ENCODE results near the gene SIRPA. TPM values are rescaled to one million over a fixed set of nuclear protein-coding genes. Genes with fewer than 3 reads are reported as not detected.

The SIRPA gene
- polyA plus RNA-seq, 1 experiment, result 21.2 TPM

- H3K4me3 ChIP-seq (ENCODE audit: low read depth, low read length), result no peak overlapping the region
- ChIA-PET POLR2A (interaction anchor here (0.5 kb wide), 1 partner anchor 533 kb away, joined by 7 read pairs; no protein-coding TSS in a partner anchor), CTCF (no interaction called here)
These were observed 30.0 kb downstream of the SIRPA start for GRCh38 chr20:1924910-1925861.

GRCh38 chr20:1926237-1926636 lies 31.0 kb downstream of the SIRPA start:
- DNase-seq (ENCODE audit: low read depth, low spot score), result no peak
- CTCF ChIA-PET, result no interaction called here
- H3K27me3 ChIP-seq (ENCODE audit: control insufficient read depth, insufficient read depth, low read length), result no peaks in the 10 kb centered on the region
- POLR2A ChIA-PET, result no interaction called here
- no peaks in the 10 kb centered on the region for H3K9me3 ChIP-seq (ENCODE audit: control insufficient read depth, insufficient read depth, low read length)
- TF ChIP-seq CTCF (IDR thresholded peaks at IDR 0.05; ENCODE audit: low read depth, low read length), result no peak
- H3K27ac ChIP-seq (ENCODE audit: low read depth, low read length), result no peak overlapping the region
- H3K4me3 ChIP-seq (ENCODE audit: low read depth, low read length), result no peak overlapping the region

More at GRCh38 chr20:1924910-1925861, 30.0 kb downstream of the SIRPA start:
- no peaks in the 10 kb centered on the region for H3K27me3 ChIP-seq (ENCODE audit: control insufficient read depth, insufficient read depth, low read length)
- no peak for TF ChIP-seq CTCF (IDR thresholded peaks at IDR 0.05; ENCODE audit: low read depth, low read length)
- no peaks in the 10 kb centered on the region for H3K9me3 ChIP-seq (ENCODE audit: control insufficient read depth, insufficient read depth, low read length)
- DNase-seq (ENCODE audit: low read depth, low spot score), result no peak
- H3K27ac ChIP-seq (ENCODE audit: low read depth, low read length), result no peak overlapping the region

GRCh38 chr20:1927217-1927616 lies 32.0 kb downstream of the SIRPA start:
- POLR2A ChIA-PET, result no interaction called here
- no peak for TF ChIP-seq CTCF (IDR thresholded peaks at IDR 0.05; ENCODE audit: low read depth, low read length)

GRCh38 chr20:1928154-1928553 lies 32.9 kb downstream of the SIRPA start:
- no peak for TF ChIP-seq CTCF (IDR thresholded peaks at IDR 0.05; ENCODE audit: low read depth, low read length)
- POLR2A ChIA-PET, result no interaction called here
- H3K27me3 ChIP-seq (ENCODE audit: control insufficient read depth, insufficient read depth, low read length), result no peaks in the 10 kb centered on the region
- H3K9me3 ChIP-seq (ENCODE audit: control insufficient read depth, insufficient read depth, low read length), result no peaks in the 10 kb centered on the region
- no peak for DNase-seq (ENCODE audit: low read depth, low spot score)
- H3K4me3 ChIP-seq (ENCODE audit: low read depth, low read length), result no peak overlapping the region
- CTCF ChIA-PET, result interaction anchor here (1.3 kb wide), 1 partner anchor 28 kb away, joined by 3 read pairs; no protein-coding TSS in a partner anchor
- no peak overlapping the region for H3K27ac ChIP-seq (ENCODE audit: low read depth, low read length)

More at GRCh38 chr20:1927217-1927616, 32.0 kb downstream of the SIRPA start:
- no peak overlapping the region for H3K4me3 ChIP-seq (ENCODE audit: low read depth, low read length)
- CTCF ChIA-PET, result no interaction called here
- H3K27me3 ChIP-seq (ENCODE audit: control insufficient read depth, insufficient read depth, low read length), result no peaks in the 10 kb centered on the region
- no peaks in the 10 kb centered on the region for H3K9me3 ChIP-seq (ENCODE audit: control insufficient read depth, insufficient read depth, low read length)
- DNase-seq (ENCODE audit: low read depth, low spot score), result no peak
- H3K27ac ChIP-seq (ENCODE audit: low read depth, low read length), result no peak overlapping the region

- no peaks in the 10 kb centered on the region for H3K9me3 ChIP-seq (ENCODE audit: control insufficient read depth, insufficient read depth, low read length)
- H3K4me3 ChIP-seq (ENCODE audit: low read depth, low read length), result no peak overlapping the region
- TF ChIP-seq CTCF (IDR thresholded peaks at IDR 0.05; ENCODE audit: low read depth, low read length), result no peak
- CTCF ChIA-PET, result interaction anchor here (1.3 kb wide), 1 partner anchor 29 kb away, joined by 3 read pairs; no protein-coding TSS in a partner anchor
- no peak for DNase-seq (ENCODE audit: low read depth, low spot score)
- POLR2A ChIA-PET, result no interaction called here
- no peaks in the 10 kb centered on the region for H3K27me3 ChIP-seq (ENCODE audit: control insufficient read depth, insufficient read depth, low read length)
- H3K27ac ChIP-seq (ENCODE audit: low read depth, low read length), result no peak overlapping the region
These were observed 33.6 kb downstream of the SIRPA start for GRCh38 chr20:1928782-1929181.
